ENCODE results near the gene NOL6. TPM values are rescaled to one million over a fixed set of nuclear protein-coding genes. Genes with fewer than 3 reads are reported as not detected.

NOL6 gene
- total RNA-seq, 1 donor from 2014 or later: 43.1 TPM

GRCh38 chr9:33418090-33418489 is 55.6 kb downstream of the NOL6 start:
- H3K36me3 Mint-ChIP-seq (ENCODE audit: low read depth): no peaks in the 10 kb centered on the region
- H3K9me3 Mint-ChIP-seq: no peaks in the 10 kb centered on the region
- peaks cover 2% of the 10 kb centered on the region for H3K27me3 Mint-ChIP-seq (ENCODE audit: low read depth)
- no peaks in the 10 kb centered on the region for H3K4me1 Mint-ChIP-seq
- no peak for DNase-seq (ENCODE audit: low read depth, low spot score)
- peak overlapping the region; percentile 43 for H3K27ac Mint-ChIP-seq (ENCODE audit: unreplicated experiment)
- H3K4me3 Mint-ChIP-seq: no peak overlapping the region
- TF ChIP-seq, protein P1, sequence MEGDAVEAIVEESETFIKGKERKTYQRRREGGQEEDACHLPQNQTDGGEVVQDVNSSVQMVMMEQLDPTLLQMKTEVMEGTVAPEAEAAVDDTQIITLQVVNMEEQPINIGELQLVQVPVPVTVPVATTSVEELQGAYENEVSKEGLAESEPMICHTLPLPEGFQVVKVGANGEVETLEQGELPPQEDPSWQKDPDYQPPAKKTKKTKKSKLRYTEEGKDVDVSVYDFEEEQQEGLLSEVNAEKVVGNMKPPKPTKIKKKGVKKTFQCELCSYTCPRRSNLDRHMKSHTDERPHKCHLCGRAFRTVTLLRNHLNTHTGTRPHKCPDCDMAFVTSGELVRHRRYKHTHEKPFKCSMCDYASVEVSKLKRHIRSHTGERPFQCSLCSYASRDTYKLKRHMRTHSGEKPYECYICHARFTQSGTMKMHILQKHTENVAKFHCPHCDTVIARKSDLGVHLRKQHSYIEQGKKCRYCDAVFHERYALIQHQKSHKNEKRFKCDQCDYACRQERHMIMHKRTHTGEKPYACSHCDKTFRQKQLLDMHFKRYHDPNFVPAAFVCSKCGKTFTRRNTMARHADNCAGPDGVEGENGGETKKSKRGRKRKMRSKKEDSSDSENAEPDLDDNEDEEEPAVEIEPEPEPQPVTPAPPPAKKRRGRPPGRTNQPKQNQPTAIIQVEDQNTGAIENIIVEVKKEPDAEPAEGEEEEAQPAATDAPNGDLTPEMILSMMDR (conservative IDR thresholded peaks at IDR 0.05): no peak

DNA sequence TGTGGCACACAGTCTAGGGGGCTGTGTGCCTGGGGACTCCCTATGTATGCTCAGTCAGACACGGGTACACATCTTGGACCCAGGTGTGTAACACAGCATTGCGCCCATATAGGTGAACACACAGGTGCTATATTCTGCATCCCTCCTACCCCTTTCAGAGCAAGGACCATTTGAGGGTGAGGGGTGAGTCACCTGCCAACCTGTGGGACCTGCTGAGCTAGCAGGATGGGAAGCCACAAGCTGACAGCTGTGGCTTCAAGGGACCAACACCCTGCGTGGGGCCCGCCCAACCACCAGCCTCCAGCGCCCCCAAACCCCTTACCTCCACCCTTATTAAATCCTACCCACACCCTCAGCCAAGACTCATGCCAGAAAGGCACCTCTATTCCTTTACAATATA is 56.7 kb downstream of the NOL6 start:
- Mint-ChIP-seq H3K9me3 (no peaks in the 10 kb centered on the region), H3K36me3 (ENCODE audit: low read depth) (no peaks in the 10 kb centered on the region), H3K27ac (ENCODE audit: unreplicated experiment) (peak overlapping the region; percentile 78), H3K4me3 (no peak overlapping the region), H3K4me1 (no peaks in the 10 kb centered on the region), H3K27me3 (ENCODE audit: low read depth) (peaks cover 2% of the 10 kb centered on the region)
- TF ChIP-seq, protein P1 (conservative IDR thresholded peaks at IDR 0.05): no peak
- no peak for DNase-seq (ENCODE audit: low read depth, low spot score)

- H3K9me3 Mint-ChIP-seq: no peaks in the 10 kb centered on the region
- peak; percentile 69 for DNase-seq (ENCODE audit: low read depth, low spot score)
- H3K4me1 Mint-ChIP-seq: no peaks in the 10 kb centered on the region
- peaks cover 2% of the 10 kb centered on the region for H3K27me3 Mint-ChIP-seq (ENCODE audit: low read depth)
- TF ChIP-seq, protein P1 (conservative IDR thresholded peaks at IDR 0.05): peak; percentile 71
- H3K36me3 Mint-ChIP-seq (ENCODE audit: low read depth): no peaks in the 10 kb centered on the region
- H3K4me3 Mint-ChIP-seq: no peak overlapping the region
- H3K27ac Mint-ChIP-seq (ENCODE audit: unreplicated experiment): no peak overlapping the region
Observed at GRCh38 chr9:33415501-33416038, 58.2 kb downstream of the NOL6 start.

DNA sequence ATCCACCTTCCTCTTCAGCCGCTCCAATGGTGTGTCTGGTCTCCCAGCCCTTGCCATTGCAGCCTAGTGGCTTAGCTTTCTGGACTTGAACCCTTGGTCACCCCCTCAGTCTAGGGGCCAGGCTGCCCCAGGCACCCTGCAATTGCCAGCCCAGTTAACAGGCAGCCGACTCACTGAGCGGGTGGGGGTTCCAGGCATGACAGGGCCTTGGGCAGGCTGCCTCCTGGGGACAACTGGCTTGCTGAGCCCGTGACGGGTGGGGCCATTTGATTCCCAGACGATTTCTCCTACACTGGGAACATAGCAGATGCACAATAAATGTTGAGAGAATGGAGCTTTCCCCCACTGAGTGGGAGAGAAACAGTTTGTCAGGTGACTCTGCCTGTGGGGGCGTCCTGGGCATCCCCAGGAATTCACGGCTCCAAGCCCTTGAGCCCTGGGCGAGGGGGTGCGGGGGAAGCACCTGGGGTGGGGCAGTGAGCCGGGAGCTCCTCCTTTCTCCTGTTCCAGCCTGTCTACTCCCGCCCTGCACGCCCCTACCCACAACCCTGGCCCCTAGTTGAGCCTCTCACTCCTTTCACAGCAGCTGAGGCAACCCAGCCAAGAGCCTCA is 58.7 kb downstream of the NOL6 start:
- TF ChIP-seq, protein P1 (conservative IDR thresholded peaks at IDR 0.05): no peak
- H3K9me3 Mint-ChIP-seq: no peaks in the 10 kb centered on the region
- no peak for DNase-seq (ENCODE audit: low read depth, low spot score)
- no peaks in the 10 kb centered on the region for H3K36me3 Mint-ChIP-seq (ENCODE audit: low read depth)
- no peaks in the 10 kb centered on the region for H3K4me1 Mint-ChIP-seq
- no peak overlapping the region for H3K27ac Mint-ChIP-seq (ENCODE audit: unreplicated experiment)
- H3K4me3 Mint-ChIP-seq: no peak overlapping the region
- H3K27me3 Mint-ChIP-seq (ENCODE audit: low read depth): peaks cover 2% of the 10 kb centered on the region

- Mint-ChIP-seq H3K9me3 (no peaks in the 10 kb centered on the region), H3K36me3 (ENCODE audit: low read depth) (no peaks in the 10 kb centered on the region), H3K4me3 (no peak overlapping the region), H3K27ac (ENCODE audit: unreplicated experiment) (no peak overlapping the region), H3K4me1 (no peaks in the 10 kb centered on the region), H3K27me3 (ENCODE audit: low read depth) (peaks cover 2% of the 10 kb centered on the region)
- no peak for DNase-seq (ENCODE audit: low read depth, low spot score)
- TF ChIP-seq, protein P1 (conservative IDR thresholded peaks at IDR 0.05): no peak
Observed at GRCh38 chr9:33414268-33414667, 59.5 kb downstream of the NOL6 start.

Small RNAs within 50 kb of the gene (microRNA-seq; reads per million reads assigned to microRNA genes)
- gene MIR6851: 3.0 reads per million

Other genes with a start within 250 kb of the NOL6 start
- gene SPINK4, start 233.8 kb downstream of the NOL6 start, total RNA-seq: not detected in 2 replicates
- gene BAG1, start 209.2 kb downstream of the NOL6 start, total RNA-seq: 97.5 and 106 TPM in 2 replicates
- gene CHMP5, start 208.9 kb downstream of the NOL6 start, total RNA-seq: 41.2 and 44.2 TPM in 2 replicates
- gene NFX1, start 183.4 kb downstream of the NOL6 start, total RNA-seq: 32.2 and 33.2 TPM in 2 replicates
- gene AQP7, start 71.4 kb downstream of the NOL6 start, total RNA-seq: 0.57 and 0.98 TPM in 2 replicates
- gene AQP3, start 26.3 kb downstream of the NOL6 start, total RNA-seq: 1.1 TPM in 2 replicates
- 24.5 and 25.0 TPM in 2 replicates for gene ANKRD18B, start 50.3 kb upstream of the NOL6 start, total RNA-seq

Data from neural crest cell (in vitro differentiated cells).